GM21526 (cell line): ENCODE data around the gene RNF213.

ENCODE experiments used
- ATAC-seq: cut with Tn5 transposase; IDR thresholded peaks from one replicate; pipeline ENCODE4 v1.9.1; 2021; ENCODE audit warnings: moderate library complexity; ENCODE audit not compliant: unreplicated experiment, low FRiP score

The RNF213 gene

DNA sequence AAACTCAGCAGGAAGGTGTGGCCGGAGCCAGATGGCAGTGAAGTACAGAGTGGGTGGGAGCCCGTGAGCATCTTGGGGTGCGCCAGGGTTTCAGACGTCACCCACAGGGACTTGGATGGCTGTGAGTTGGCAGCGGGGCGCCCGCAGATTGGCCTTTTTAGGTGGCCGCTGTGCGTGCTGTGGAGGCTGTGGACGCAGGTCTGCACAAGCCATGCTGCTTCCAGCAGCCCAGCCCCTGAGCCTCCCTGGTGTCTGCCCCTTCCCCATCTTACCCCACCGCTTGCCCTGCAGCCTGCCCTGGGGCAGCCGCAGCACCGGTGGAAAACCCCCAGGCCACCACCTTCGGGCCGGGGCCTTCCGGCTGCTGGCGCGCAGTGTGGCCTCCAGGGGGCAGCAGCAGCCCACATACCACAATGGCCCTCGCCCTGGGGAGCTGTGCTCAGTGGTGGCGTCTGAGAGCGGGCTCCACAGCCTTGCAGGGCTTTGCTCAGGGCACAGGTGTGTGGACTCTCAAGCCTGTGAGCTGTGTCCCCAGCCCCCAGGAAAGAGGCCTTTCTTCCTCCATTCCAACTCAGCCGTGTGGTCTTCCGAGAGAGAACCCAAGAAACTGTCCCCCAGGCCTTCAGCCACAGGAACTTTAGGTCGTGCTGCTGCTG is 166.1 kb downstream of the RNF213 start:
- ATAC-seq, result no peak

DNA sequence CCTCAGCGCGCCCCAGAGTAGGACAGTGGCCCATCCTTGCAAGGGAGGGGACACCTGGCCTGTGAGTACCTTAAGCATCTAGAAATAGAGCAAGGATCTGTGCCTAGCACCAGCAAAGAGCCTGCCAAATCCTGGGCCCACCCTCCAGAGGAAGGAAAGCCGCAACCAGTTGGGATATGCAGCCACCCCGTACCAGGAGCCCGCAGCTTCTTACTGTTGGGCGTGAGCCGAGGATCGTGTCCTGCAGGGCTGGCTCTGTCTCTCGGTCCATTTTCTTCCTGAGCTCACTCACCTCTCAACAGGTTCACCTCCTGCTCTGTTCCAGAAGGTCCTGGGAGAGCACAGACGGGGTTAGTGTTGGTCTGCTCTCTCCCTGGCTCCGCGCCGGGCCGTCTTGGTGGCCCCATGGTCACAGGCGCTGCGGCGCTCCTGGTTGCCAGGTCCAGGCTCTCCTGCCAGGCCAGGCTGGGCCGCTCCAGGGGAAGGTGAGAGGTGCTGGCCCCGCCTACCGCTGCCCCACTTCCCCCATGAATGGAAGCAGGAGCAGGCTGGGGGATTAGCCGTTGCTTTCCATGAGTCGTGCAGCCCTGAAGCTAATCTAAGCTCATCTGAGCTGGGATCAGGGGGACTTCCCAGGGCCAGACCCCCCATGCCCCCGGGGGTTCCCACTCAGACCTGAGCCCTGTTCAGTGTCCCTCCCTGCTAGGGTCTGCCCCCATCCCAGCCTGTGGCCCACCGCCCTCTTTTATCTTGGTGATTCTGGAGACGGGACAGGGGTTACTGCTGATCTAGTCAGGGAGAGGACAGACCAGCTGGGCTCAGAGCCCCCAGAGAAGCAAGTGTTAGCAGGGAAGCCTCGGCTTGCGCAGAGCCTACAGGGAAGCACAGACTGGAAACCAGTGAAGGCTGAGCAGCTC is 167.0 kb downstream of the RNF213 start:
- ATAC-seq, result no peak

DNA sequence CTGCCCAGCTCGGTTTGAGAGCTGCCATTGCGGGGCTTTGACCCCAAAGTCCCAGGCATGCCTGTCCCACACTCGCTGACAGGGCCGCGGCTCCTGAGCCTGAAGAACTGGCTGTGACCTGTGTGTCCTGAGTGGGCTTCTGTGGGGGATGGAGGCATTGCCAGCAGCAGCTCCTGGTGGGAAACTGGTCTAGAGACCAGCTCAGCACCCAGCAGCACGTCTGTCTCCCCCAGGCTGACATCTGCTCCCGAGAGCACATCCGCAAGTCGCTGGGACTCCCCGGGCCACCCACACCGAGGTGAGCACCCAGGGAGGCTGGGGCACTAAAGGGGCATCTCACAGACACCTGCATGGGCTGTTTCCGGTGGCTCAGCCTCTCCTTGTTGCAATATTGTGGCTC is 167.7 kb downstream of the RNF213 start:
- ATAC-seq, result no peak

DNA sequence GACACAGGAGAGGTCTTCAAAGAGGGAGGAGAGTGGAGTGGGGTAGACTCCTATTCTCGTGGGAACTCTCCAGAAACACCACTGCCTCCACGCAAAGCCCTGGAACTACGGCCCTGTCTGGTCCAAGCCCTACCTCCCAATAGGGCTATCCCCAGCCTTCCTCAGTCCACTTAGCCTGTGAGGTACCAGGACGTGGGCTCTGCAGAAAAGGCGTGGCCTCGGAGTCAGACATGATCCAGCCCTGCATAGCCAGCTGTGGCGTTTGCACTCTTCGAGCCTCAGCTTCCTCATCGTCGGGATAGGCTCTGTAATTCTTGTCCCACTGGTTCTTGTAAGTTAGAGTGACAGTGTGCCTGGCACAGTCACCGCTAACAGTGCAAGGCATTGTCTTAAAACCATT is 168.1 kb downstream of the RNF213 start:
- ATAC-seq, result no peak

DNA sequence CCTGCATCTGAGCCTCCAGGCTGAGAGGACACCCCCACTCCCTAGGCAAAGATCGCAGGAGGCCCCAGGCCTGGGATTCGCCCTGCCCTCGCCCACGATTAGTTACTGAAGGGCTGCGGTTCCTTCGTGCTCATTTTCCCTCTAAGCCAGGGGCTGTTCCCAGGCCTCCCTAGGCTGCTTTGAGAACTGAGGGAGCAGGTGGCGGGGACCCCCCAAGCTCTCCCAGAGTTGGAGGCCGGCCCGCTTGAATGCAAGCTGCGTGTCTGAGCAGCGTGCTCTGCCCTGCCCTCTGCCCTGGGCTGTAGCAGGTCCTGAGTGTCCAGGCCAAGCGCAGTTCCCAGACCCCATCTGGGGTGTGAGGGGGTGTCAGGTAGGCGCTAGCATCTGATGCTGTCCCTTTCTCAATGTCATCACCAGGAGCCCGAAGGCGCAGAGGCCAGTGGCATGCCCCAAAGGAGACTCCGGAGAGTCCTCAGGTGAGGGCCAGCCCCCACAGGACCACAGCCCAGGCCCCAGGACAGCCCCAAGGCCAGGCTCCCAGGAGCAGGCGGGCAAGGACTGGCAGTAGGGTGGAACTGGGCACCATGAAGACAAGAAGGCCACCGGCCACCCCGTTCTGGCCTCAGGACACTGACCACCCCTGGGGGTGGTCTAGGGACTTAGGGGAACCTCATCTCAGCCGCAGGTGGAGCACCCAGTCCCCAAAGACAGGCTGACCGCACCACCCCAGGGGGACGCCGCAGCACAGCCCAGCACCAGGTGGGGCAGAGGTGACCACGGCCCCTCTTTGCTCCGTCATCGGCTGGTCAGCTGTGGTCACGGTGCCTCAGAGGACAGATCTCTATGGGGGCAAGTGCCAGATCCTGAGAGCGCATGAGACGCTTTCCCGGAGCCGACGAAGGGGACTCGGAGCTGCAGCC is 169.0 kb downstream of the RNF213 start:
- ATAC-seq, result no peak

GRCh38 chr17:80430446-80431245 is 170.0 kb downstream of the RNF213 start:
- no peak for ATAC-seq

DNA sequence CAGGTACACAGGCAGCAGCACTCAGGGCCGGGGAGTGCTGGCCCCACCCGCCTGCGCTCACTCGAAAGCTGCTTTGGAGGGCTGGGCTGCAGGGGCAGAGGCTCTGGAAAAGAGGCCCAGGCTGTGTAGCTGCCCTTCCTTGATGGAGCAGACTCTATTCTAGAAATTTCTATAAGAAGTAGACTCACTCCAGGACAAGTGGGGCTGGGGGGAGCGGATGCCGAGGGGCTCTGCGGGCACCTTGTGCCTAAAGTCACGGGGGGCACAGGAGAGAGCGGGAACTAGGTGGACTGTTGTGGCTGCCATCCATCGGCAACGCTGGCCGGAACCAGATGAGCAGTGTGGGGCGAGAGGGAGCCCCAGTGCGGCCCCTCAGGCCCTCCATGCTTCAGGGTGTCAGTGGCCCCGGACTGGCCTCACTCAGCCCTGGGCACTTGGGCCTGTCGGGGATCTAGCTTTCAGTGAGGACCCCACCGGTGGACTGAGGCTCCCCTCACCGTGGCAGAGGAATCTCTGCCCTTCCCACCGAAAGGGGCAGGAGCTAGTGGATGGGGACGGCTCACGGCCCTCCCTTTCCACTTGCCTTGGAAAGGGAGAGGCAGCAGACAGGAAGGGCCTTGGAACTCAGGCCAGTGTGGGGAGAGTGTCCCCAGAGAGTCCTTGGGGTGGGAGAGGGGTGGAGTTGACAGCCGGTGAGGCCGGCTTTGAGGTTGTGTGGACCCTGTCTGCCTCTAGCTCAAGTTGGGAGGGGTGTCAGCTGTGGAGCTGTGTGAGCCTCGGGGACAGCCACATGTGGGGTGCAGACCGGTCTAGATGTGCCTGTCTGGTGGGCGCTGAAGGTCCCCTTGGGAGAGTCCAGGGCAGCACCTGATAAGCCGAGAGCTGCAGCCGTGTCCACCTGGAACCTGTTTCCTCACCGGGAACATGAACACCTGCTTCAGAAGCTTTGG is 170.9 kb downstream of the RNF213 start:
- ATAC-seq, result no peak

DNA sequence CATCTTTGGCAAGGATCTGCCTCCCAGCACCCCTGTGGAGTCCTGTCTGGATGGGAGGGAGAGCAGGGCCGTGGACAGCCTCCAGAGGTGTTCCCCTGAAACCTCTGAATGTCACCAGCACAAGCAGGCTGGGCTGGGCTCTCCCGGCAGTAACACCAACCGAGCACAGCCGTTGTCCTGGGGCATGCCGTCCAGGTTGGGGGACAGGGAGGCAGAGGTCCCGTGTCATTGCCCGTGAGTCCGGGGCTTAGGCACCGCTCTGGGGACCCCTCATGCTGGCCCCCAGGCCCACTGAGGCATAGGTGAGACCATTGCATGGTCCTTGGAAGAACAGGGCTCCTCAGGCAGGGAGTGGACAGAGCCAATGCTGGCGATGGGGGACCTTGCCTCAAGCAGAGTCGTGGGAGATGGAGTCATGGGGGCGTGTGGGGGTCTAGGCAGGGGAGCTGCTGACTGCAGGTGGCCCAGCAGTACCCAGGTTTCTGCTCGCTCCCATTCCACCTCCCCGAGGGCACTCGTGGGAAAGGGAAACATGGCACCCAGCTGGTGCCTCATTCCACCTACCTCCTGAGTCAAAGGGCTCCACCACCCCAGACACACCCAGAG is 171.8 kb downstream of the RNF213 start:
- ATAC-seq, result no peak

GRCh38 chr17:80432961-80433550 is 172.4 kb downstream of the RNF213 start:
- no peak for ATAC-seq

- no peak for ATAC-seq
Observed at GRCh38 chr17:80433916-80434666, 173.4 kb downstream of the RNF213 start.

- ATAC-seq, result no peak
Observed at GRCh38 chr17:80437532-80437931, 176.9 kb downstream of the RNF213 start.

GRCh38 chr17:80438806-80439205 is 178.2 kb downstream of the RNF213 start:
- no peak for ATAC-seq

GRCh38 chr17:80439499-80439898 is 178.8 kb downstream of the RNF213 start:
- ATAC-seq, result no peak

- ATAC-seq, result no peak
Observed at GRCh38 chr17:80441133-80441578, 180.5 kb downstream of the RNF213 start.

GRCh38 chr17:80441598-80442322 is 181.1 kb downstream of the RNF213 start:
- ATAC-seq, result no peak

GRCh38 chr17:80442323-80442659 is 181.6 kb downstream of the RNF213 start:
- ATAC-seq, result no peak

DNA sequence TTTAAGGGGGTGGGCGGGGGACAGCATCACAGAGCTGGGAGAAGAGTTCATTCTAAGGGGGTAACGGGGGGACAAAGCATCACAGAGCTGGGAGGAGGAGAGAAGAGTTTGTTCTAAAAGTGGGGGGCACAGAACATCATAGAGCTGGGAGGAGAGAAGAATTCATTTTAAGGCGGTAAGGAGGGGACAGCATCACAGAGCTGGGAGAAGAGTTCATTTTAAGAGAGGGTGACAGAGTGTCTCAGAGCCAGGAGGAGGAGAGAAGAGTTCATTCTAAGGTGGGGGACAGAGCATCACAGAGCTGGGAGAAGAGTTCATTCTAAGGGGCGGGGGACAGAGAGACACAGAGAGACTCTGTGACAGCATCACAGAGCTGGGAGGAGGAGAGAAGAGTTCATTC is 182.1 kb downstream of the RNF213 start:
- ATAC-seq, result no peak
